Activated CD4-positive, alpha-beta T cell treated with anti-CD3 and anti-CD28 coated beads, Interleukin-2, amount 50 U/mL, for 1 hour (primary cell): Measurements from ENCODE around the gene UTF1.

Experiments
- DNase-seq: peaks from one replicate; pipeline ENCODE4 v3.0.0-alpha.2; 2020

UTF1 gene, protein sequence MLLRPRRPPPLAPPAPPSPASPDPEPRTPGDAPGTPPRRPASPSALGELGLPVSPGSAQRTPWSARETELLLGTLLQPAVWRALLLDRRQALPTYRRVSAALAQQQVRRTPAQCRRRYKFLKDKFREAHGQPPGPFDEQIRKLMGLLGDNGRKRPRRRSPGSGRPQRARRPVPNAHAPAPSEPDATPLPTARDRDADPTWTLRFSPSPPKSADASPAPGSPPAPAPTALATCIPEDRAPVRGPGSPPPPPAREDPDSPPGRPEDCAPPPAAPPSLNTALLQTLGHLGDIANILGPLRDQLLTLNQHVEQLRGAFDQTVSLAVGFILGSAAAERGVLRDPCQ

DNA sequence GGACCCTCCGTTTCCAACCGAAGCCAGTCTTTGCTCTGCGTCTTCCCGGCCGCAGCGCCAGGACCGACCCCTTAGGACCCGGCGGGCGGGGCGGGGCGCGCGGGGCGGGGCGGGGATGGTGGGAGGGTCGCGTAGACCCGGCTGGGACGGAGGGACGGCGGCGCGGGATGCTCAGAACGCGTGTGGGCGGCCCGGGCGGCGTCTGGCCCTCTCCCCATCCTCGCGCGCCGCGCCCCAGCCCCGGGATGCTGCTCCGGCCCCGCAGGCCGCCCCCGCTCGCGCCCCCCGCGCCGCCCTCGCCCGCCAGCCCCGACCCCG is at the start of gene UTF1:
Gene UTF1 (plus strand): TSS at position 174 of the 318 bp plus-strand sequence. CDS start 72 bp downstream, at position 246.
- DNase-seq = no peak

DNA sequence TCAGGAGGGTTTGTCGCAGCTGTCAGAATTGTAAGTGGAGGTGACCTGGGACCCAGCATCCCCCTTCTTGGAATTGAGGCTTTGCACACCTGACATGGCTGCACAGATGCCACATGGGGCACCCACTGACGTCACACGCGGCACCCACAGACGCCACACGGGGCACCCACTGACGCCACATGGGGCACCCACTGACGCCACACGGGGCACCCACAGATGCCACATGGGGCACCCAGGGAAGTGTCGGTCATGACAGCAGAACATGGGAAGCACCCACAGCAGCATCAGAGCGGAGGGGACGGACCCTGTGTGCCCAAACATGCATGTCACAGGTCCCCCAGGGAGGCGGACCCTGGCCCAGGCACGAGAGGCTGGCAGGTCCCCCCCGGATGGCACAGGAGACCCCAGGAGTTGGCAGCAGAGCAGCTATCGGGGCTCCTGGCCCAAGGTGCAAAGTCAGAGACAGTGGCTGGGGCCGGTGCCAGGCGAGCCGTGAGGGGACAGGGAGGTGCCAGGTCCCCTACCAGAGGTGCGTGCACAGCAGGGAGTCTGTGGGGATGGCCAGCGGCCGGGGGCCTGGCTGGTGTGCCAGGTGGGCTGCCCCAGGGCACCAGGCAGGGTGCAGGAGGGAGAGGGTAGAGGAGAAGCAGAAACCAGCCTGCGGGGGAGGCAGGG is 48.9 kb upstream of the UTF1 start:
- no peak for DNase-seq

DNA sequence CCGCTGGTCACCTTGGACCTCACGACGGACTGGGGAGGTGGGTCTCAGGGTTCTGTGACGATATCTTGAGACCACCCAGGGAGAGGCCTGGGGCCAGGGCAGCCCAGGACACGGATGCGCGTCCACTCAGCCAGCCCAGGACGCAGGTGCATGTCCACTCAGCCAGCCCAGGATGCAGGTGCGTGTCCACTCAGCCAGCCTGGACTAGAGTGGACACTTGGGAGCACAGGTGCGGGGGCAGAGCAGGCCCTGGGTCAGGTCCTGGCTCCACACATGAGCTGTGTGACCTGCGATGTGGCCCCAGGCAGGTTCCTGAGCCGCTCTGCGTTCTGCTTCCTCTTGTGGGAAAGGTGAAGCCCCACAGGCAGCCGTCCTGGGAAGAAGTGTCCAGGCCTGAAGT is 47.8 kb upstream of the UTF1 start:
- no peak for DNase-seq

DNA sequence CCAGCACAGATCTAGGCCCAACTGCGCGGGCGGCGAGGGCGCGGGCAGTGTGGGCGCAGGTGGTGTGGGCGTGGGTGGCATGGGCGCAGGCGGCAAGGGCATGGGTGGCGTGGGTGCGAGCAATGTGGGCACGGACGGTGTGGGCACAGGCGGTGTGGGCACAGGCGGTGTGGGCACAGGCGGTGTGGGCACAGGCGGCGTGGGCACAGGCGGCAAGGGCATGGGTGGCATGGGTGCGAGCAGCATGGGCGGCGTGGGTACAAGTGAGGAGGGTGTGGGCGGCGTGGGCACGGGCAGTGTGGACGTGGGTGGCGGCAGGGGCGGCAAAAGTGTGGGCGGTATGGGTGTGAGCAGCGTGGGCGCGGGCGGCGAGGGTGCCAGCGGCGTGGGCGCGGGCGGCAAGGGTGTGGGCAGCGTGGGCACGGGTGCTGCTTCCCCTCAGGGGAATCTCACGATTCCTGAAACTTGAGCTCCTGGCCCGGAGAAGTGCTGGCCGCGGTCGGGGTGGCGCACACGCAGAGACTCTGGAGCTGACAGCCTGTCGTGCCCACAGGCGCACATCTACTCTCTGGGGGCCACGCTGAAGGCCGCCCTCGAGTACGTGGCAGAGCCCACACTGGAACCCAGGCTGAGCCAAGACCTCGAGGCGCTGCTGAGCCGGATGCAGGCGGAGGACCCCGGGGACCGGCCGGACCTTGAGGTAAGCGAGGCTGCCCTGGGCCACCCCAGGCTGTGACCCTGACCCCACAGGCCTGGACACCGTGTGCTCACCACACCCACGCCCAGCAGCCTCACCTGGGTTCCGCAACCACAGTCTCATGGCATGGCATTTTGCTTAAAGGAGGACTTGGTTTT is 47.0 kb upstream of the UTF1 start:
- no peak for DNase-seq

DNA sequence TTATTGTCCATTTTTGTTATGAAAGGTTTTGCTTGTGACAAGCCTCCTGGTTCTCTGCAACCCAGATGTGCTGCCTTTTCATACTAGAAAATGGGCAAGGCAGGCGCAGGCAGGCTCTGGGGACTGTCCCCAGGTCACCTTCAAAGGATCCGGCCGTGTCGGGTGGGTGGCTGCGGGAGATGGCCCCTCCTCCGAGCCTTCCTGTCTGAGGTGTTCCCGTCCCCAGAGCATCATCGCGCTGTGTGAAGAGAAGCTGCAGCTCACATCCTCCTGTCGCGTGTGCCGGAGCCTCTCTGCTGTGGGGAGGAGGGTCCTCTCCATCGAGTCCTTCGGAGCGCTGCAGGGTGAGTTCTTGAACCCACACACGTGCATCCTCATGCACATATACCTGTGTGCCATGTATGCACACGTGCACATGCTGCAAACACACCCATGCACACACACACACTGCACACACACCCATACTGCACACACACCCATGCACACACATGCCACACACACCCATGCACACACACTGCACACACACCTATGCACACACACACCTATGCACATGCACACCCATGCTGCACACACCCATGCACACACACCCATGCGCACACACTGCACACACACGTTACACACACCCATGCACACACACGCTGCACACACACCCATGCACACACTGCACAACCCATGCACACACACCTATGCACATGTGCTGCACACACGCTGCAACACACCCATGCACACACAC is 46.2 kb upstream of the UTF1 start:
- no peak for DNase-seq

DNA sequence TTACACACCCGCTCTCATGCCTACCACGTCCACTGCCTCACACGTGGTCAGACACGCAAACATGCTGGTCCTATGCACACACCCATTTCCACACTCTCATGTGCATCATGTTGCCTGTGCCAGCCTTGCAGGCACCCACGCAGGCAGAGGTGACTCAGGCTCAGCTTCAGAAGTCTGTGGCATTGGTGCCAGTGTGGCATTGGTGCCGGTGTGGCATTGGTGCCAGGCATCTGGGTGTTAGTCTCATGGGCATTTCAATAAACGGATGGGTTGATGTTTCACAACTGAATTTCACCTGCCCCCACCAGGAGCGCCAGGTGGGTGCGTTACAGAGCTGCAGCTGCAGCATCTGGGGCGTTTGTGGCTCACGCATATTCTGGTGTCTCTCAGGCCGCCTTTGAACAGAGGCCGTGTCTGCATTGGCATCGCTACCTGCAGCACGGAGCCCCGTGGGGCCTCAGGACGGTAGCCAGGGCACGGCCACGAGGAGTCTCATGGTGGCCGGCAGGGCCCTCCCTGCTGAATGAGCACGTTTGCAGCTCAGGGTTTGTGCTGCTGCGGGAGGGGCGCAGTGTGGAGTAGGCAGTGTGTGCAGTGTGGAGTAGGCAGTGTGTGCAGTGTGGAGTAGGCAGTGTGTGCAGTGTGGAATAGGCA is 45.3 kb upstream of the UTF1 start:
- no peak for DNase-seq

DNA sequence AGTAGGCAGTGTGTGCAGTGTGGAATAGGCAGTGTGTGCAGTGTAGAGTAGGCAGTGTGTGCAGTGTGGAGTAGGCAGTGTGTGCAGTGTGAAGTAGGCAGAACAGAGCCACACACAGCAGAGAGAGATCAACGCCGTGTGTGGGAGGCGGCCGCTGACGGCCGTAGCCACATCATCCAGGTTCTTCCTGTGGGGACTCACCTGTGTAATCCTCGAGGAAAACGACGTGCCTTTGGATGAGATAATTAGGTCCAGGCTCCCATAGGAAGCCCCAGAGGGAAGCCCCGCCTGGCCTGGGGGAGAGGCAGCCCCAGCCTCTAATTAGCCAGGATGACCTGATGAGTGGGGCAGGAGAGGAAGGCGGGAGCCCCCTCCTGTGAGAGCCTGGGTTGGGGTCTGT is 44.6 kb upstream of the UTF1 start:
- DNase-seq = no peak

DNA sequence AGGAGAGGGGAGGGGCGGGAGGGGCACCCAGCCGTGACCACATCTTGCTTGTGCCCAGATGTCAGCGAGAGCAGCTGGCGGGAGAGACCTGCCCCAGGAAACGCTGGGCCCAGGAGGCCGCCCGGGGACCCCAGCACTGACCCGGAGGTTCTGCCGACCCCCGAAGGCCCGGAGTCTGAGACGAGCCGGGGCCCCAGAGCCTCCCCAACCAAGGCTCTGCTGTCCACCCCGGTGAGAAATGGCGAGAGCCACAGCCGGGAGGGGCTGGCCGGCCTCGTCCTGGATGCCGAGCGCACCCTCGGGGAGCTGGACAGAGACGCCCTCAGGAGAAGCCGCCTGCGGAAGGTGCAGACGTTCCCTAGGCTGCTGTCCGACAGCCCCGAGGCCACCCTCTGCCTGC is 44.1 kb upstream of the UTF1 start:
- DNase-seq = no peak

DNA sequence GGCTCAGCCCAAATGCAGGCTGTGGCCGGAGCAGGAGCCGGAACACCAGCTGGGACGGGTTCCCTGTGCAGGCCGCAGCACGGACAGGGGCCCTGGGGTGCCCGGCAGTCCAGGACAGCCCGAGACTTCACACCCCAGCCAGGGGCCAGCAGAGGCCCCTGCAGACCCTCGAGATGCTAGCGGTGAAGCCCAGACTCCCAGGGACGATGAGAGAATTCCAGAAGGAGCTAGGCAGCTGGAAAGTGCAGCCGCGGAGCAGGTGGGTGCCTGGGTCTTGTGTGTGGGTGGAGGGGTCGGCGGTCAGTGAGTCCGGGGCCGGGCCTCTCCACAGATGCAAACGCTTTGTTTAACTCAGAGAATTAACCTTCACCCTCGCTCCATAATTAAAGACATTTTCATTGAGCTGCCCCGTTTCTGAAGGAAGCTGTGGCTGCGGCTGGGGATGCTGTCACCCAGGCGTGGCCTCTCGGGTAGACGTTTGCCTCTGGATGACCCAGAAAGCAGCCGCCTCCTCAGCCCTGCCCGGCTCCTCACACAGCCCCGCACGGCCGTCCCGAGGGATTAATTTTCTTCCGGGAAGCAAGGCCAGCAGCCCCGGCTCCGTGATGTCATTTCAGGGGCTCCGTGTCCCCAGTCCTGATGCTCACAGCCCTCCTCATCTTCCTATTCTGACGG is 43.5 kb upstream of the UTF1 start:
- no peak for DNase-seq

DNA sequence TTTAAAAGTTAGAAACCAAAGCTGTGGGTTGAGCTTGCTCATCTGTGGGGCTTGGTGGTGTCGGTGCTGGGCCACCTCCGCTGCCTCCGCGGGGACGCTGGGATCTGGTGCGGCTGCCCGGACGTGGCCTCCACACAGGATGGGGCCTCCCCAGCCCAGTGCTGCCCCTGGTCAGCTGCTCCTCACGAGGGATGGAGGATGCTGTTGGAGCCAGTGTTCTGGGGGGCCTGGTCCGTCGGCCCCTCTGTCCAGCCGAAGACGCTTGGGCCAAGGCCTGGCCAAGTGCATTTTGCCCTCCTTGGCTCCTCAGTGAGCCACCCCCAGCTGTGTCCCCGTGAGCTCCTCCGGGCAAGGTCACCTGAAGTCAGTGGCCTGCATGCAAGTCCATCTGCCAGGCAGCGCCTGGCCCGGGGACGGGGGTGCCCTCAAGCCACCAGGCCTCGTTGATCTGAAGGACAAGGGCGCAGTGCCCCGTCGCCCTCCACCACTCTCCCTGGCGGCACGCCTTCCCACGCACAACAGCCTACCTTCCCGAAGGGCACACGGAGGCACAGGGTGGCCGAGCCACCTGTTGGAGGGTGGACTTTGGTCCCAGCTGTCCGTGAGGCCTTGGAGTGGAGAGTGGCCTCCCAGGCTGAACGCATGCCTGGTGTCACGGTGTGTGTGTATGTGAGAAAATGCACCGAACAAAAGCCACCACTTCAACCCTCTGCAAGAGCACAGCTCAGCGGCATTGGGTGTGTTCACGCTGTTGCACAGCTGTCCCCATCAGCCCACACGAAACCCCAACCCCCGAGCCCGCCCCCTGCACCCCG is 42.7 kb upstream of the UTF1 start:
- no peak for DNase-seq

DNA sequence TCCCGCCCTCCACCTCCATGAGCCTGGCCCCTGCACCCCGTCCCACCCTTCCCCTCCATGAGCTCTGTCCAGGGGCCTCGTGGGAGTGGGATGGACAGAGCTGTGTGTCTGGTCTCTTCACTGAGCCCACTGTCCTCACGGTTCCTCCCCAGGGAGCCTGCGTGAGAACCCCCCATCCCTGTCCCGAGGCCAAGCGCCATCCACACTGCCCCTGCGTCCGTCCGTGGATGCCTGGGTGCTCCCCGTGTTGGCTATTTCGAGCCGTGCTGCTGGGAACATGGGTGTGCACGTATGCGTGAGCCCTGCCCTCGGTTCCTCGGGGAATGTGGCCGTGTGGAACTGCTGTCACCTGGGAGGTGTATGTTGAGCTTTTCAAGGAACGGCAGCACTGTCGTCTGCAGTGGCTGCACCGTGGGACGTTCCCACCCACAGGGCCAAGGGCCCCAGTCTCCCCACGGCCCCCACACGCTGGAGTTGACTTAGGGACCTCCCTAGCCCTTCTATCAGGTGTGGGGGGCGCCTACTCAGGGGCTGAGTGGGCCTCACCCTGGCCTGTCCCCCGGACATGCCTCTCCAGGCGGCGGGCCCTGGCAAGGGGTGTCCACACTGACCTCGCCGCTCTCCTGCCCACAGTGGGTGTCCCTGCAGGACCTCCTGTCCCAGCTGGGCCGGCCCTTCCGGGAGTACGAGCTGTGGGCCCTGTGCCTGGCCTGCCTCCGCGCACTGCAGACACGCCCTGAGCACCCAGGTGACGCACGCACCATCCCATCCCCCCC is 41.9 kb upstream of the UTF1 start:
- no peak for DNase-seq

DNA sequence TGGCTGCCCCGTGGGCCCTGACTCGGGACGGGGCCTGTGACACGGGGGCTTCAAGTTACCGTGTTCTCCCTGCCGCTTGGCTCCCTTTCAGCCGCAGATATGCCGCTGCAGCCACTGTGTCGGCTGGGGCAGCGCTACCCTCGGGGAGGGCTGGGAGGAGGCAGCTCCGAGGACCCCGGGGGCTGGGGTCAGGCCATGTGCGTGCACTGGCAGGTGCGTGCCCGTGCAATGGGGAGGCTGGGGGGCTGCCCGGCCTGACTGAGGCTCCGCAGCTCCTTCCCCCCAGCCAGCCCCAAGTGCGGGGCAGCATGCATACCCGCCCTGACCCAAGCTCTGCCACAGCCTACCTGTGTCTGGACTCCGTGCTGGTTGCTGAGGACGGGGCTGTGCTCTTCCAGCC is 40.8 kb upstream of the UTF1 start:
- DNase-seq = no peak

DNA sequence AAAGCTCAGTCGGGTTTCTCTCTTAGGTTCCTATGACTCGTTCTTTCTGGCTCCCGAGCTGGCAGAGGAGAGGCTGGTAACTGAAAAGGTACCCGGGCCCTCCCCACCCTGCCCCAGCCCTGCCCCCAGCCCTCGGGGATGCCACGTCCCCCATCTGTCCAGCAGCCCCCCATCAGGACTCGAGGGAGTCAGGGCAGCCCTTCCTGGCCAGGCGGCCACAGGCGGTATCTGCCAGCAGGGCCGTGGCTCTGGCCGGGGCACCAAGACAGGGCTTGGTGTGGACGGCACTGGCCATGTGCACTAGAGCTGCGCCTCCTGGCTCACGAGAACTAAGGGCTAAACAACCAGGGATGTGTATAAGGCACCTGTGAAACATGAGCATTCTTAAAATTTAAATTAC is 40.3 kb upstream of the UTF1 start:
- no peak for DNase-seq

DNA sequence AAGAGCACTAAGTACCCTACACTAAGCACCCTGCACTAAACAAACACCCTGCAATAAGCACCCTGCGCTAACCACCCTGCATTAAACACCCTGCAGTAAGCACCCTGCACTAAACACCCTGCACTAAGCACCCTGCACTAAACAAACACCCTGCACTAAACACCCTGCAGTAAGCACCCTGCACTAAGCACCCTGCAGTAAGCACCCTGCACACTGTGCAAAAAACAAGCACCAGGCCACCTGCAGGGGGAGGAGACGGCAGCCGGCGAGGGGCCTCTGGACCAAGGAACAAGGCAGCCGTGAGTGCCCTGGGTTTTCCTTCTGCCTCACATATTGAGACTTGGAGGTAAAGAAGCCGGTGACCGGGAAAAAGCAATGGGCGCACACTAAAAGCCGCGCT is 39.8 kb upstream of the UTF1 start:
- no peak for DNase-seq

DNA sequence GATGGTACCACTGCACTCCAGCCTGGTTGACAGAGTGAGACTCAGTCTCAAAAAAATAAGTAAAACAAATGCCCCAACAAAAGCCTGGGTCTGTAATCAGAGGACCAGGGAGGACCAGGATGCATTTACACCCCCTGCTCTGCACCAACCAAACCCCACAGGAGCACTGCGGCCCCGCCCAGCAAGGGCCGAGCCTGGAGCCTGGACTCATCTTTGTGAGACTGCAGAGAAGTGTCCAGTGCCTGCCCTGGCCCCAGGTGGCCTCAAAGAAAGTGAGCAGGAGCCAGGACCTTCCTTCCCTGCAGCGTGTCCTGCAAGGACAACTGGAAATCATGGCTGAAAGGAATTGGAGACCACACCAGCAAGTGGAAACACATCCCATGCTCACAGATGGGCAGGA is 38.4 kb upstream of the UTF1 start:
- DNase-seq = no peak

DNA sequence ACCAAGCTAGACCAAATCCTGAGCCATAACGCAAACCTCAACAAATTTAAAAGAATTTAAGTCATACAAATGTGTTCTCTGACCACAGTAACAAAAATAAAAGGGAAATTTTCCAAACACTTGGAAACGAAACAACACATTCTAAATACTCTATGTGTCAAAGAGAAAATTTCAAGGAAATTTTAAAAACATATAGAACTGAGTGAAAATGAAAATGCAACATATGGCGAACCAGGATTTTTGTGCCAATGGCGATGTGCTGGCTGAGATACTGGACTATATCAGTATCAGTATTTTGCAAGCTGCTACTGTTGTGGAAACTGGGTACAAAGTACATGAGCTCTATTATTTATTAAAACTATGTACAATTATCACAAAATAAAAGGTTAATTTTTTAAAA is 35.9 kb upstream of the UTF1 start:
- DNase-seq = no peak

DNA sequence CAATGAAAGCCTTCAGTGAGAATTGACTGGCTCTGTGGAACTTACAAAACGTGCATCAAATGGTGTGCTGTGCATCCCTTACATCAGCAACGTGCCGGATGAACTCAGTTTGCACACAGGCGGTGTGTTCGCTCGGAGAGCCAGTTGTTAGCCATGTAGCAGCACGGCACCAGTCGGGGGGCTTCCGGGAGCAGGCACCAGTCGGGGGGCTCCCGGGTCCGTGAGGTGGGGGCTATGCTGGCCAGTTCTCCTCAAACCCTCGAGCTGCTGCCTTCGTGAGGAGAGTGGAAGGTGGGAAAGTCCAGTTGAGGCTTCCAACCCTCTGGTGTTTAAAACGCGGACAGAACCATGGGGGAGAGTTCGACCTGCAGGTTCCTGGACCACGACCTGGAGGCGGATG is 34.9 kb upstream of the UTF1 start:
- no peak for DNase-seq

DNA sequence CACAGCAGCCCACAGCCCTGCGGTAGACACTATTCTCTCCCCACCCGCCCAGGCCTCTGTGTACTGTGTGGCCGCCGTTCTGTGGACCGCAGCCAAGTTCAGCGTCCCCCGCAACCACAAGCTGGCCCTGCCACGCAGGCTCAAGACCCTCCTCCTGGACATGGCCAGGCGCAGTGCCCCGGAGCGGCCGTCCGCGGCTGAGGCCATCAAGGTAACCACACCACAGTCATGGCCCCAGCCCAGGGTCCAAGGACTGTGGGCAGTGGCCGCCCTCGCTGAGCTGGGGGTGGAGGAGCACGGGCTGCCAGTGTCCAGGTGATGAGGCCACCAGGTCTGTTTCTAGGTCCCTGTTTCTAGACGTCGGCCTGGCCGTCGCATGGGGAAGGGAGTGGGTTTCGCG is 34.4 kb upstream of the UTF1 start:
- DNase-seq = no peak

DNA sequence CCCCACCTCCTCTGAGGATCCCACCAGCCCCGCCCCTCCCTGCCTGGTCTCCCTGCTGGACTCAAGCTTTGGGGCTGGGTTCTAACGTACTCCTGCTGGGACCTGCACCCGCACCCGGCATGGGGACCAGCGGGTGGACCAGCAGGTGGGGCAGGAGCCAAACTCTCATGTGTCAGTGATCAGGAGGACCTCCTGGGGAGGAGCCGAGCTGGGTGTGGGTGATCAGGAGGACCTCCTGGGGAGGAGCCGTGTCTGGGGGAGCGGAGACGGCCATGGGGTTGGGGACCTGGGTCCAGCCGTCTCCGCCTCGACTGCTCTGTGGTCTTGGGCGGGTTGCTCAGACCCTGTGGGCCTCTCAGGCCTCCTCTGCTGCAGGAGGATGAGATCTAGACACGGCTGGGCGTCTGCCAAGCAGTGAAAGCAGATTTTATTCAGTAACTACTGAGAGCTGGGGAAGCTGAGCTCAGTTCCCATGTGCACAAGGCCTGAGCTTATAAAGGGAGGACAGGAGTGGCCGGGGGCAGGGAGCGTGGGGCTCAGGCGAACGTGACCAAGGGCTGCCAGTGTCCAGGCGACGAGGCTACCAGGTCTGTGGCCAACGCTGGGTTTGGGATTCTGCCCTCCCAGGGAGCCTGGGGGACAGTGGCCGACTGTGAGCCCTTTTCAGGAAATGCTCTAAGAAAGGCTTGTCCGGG is 33.6 kb upstream of the UTF1 start:
- no peak for DNase-seq
